NCI-H146 (cell line): ENCODE results near the gene MOXD1.

Experiments
- DNase-seq: peaks from one replicate; lab custom pipeline; 2025; lab: John Stamatoyannopoulos, UW

Gene MOXD1

GRCh38 chr6:132400883-132401617 lies at the start of gene MOXD1:
TSS of gene MOXD1 (minus strand) at chr6:132401475. CDS start at chr6:132401426, 49 bp downstream.
- DNase-seq: peak; percentile 50

DNA sequence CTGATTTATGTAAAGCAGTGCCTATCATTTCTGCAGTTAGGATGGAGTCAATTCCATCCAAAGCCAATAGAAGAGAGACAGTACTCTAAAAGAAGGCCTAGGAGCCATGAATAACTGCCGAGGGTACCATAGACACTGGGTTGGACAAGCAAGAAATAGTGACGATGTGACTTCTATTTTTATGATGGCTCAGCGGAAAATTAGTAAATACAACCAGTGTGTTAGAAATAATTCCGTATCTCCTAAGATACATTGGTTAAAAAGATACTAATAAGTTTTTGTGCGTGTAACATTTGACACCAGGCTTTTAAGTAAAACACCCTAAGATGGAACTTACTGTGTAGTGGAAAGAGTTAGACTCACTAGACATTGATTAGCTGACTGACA lies 45.6 kb upstream of the MOXD1 start:
- DNase-seq: no peak

DNA sequence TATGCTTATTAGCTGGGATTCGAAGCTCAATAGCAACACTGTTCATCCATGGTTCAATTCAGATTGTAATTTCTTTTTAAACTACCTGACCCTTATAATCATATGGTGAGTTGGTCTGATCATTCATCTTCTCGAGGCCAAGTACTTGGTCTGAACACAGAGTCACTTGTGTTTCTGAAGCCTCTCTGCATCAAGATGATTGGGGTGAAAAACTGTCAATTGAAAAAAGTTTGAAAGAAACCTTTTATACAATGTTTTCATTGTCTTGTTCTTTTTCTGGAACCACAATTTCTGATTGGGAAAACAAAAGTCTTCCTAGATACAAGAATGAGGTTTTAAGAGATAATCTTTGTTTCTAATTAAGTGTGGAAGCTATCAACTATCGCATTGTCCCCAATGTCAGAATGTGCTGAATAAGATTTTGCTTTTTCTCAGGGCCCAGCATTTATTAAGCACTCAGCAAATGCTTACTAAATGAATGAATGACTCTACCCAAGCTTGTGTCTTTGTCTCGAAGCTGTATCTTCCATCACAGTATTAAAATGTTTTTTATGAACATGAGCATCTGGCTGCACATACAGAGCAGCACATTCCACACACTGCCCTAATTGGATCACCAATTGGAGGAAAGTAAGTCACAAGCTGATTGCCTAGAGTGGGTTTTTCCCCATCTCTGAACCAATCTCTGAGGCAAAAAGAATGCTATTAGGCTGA lies 45.0 kb upstream of the MOXD1 start:
- no peak for DNase-seq

DNA sequence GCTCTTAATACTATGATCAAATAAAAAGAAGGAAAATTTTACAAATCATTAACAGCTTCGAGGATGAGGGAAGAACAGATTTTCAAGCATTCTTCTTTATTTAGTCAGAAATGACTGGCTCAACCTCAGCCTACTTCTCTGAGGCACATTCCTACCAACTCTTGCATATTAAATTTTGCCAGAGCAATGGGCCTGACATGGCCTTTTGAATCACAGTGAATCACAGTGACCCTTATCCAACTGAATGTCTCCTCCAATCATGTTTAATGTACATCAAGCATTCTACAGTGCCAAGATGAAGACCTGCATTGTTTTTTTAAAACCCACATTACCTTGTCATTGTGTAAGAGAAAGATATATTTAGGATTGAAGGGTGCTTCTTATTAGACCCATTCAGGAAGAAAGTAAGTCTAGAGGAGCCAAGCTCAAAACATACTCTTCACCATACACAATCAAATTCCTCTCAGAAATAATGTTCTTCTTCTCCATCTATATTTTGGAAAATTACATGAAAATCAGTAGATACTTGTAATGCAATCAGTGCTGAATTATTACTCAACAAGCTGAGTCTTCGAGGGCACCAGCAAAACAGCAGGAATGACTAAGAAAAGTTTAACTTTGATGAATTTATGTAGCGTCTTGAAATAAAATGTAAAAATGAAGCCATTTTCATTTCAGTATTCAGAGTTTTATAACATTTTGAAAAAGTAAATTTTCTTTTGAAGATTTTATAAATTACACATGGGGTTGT lies 44.1 kb upstream of the MOXD1 start:
- DNase-seq: no peak

- DNase-seq: no peak
These were observed 41.9 kb upstream of the MOXD1 start for GRCh38 chr6:132443206-132443605.

DNA sequence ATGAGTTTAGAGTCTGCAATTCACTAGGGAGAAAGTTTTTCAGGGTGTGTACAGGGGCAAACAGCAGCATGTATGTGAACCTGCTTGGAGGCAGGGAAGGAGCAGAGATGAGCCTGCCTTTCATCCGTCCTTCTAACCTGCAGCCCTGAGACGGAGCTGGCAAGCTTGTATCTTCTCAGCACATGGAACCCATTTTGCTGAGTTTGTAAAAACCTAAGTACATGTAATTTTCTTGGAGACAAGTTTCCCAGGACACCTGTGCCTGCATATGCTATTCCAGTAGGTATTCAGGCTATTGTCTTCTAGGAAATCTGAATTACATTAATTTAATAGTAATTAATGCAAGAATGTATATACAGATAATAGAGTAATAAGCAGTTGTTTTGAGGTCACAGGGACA lies 28.8 kb upstream of the MOXD1 start:
- no peak for DNase-seq

DNA sequence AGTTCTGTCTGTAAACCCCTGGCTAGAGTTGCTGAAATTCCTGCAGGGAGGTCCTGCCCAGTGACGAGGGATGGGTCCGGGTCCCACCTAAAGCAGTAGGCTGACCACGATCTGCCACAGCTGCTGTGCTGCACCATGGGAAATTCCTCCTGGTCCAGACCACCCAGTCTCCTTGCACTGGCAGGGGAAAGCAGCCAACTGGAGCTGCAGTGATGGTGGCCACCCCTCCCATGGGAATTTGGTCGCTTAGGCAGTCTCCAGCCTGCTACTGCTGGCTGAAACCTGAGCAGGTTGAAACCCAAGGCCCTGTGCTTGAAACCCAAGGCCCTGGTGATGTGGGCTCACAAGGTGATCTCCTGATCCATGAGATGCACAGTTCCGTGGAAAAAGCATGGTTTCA lies 23.9 kb upstream of the MOXD1 start:
- no peak for DNase-seq

GRCh38 chr6:132423839-132424238 lies 22.6 kb upstream of the MOXD1 start:
- no peak for DNase-seq

GRCh38 chr6:132418235-132418965 lies 17.1 kb upstream of the MOXD1 start:
- no peak for DNase-seq

DNA sequence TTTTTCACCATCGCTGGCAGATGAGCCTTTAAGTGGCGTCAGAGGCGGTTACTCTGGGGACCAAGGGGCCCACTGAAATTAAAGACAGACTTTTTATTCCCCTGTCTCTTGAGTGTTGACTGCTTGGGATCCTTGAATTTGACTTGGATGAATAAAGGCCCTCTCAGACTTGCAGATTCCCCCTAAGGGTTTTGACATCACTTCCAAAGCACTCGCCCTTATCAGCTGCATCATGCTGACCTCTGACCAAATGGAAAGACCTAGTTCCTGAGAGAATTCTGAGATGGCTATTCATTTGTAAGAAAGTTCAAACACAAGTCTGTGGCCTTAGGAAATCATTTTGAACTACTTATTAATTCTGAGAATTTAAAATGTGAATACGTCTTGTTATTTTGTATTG lies 13.5 kb upstream of the MOXD1 start:
- DNase-seq: no peak

DNA sequence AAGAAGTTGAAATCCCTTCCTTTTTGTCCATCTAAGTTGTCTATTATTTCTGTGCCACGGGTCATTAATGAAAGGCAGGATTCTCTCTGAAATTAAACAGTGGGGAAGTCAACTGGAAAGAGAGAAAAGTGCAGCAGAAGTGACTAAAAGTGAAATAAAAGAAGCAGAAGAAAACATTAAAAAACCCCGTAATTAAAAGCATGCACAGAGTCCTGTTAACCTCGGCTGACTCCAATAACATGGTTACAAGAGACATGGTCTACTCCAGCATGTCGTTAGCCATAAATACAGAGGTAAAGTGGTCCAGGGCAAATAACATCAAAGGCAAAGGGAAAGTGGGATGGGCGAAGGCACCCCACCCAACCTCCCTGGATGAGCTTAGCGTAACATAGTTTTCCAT lies 13.0 kb upstream of the MOXD1 start:
- no peak for DNase-seq

DNA sequence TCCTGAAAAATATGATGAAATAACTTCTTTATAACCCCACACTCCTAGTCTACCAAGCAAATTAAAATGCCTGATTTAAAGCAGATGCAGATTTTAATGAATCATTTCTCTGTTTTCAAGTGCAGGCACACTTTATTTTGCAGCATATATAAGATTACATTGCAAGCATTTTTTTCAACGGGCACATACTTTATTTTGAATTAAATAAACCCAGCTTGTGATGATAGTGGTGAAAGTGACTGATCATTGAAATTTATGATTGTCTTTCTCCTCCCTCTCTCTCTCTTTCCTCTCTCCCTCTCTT lies 12.2 kb upstream of the MOXD1 start:
- no peak for DNase-seq

GRCh38 chr6:132412656-132413498 lies 11.6 kb upstream of the MOXD1 start:
- DNase-seq: no peak

DNA sequence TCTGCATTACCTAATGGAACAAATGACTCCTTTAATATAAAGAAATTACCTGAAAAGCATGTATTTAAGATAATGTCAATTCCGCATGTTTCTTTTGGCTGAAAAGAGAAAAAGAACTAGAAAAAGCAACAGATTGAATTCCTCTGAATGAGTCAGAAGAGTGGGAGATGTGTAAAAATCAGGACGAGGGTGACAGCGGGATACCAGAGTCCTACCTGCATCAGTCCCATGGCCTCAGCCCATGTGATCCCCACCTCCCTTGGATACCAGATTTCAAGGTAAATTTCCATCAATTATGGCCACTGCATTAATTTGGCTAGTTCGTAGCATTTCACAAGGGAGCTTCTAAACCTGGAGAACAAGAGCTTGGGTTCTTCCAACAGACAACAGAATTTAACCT lies 10.0 kb upstream of the MOXD1 start:
- DNase-seq: no peak

DNA sequence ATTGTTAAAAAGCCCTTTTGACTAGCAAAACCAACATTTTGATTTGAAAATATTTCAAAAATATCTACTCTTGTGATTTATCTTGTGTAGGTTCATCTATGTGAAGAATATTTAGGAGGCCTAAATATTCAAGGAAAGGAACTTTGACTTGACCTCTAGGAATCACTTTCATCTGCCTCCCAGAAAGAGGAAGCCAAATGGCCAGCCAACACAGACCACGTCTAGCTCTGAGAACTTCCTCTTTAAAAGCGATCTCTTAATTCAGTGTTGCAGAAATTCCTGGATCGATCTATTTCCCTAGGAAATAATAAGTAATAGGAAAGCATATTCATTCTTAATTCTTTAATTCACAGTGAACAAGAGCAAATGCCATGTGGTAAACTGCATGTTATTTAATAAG lies 9.6 kb upstream of the MOXD1 start:
- no peak for DNase-seq

DNA sequence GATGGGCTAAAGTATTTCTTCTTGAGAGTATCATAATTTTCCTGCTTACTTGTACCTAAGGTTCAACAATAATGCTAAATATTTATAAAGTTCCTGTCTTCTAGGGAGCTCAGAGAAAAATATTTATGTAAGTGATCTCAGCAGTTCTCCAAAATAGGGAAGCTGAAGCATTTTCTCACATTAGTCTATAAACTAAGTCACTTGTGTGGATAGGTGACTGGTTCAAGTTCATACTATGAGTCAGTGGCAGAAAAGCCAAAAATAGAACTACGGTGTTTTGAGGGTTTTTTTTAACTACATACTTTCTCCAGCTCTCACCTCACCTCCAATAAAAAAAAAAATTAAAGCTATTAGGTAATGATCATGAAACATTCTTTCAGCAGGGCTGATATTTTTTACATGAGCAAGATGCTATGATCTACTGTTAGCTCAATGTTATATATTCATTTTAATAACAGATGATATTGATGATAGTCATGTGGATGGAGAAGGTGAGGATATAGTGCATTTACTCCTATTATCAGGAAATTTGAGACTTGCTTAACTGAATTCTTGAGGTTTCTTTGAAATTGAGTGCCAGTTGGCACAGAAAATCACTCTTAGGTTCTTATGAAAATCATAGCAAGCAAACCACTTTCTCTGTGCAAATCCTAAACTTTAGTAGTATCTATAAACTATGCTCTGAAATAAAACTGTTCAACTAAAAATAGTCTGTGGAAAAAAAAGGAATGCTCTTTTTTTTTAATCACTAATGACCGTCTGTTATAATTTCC lies 4.1 kb upstream of the MOXD1 start:
- DNase-seq: no peak

GRCh38 chr6:132404736-132405135 lies 3.5 kb upstream of the MOXD1 start:
- DNase-seq: no peak

GRCh38 chr6:132404330-132404729 lies 3.1 kb upstream of the MOXD1 start:
- no peak for DNase-seq

GRCh38 chr6:132401618-132402285 lies 477 bp upstream of the MOXD1 start:
- no peak for DNase-seq

DNA sequence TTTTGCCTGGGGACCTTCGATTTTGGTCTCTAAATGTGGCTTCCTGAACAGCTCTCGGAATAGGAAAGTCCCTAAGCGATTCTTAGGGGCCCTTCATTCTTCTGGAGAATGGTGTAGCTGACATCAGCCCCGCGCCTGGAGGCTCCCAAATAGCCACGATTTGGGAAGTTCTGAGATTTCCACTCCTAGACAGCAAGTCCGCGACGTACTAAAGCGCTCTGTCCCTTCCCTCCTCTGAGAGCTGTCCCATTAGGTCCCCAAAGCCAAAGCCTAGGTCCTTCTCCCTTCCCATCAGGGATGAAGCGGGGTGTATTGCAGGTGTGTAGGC lies 756 bp downstream of the MOXD1 start:
- DNase-seq: no peak
